PC-9 (cell line): ENCODE measurements around the gene PLA2G2C. TPM values are rescaled to one million over a fixed set of nuclear protein-coding genes. Genes with fewer than 3 reads are reported as not detected.

ENCODE experiments used
- BruUV-seq: library from RNA; stranded (reverse); fragments of 400-500 nt; replicated peaks from 2 replicates; lab custom pipeline; 2021; lab: Mats Ljungman, UMichigan
- CTCF ChIA-PET: fragments of 300-600 bp; sonication (Branson Sonifier 250); formaldehyde crosslinking; loops from one replicate; lab custom pipeline; 2022; ENCODE audit warnings: antibody characterized with exemption; lab: Charles Lee
- POLR2A ChIA-PET: fragments of 300-600 bp; sonication (Branson Sonifier 250); formaldehyde crosslinking; loops from one replicate; lab custom pipeline; 2022; ENCODE audit warnings: antibody characterized with exemption; ENCODE audit not compliant: unreplicated experiment; lab: Charles Lee
- DNase-seq, 2 experiments: peaks; one replicate each; pipeline versions ENCODE4 v3.0.0 to v3.0.0-alpha.2; 2015 to 2022; ENCODE audit warnings: mixed read lengths in 1 of 2
- H2AFZ ChIP-seq: fragments of 200-600 bp; sonication (generic); 2 replicates; pipeline ENCODE4 v1.8.1; 2017; ENCODE audit warnings: antibody characterized with exemption
- H3F3A ChIP-seq: fragments of 200-600 bp; sonication (generic); 2 replicates; pipeline ENCODE4 v1.8.1; 2017; ENCODE audit warnings: antibody characterized with exemption, mild to moderate bottlenecking, low read depth; ENCODE audit not compliant: insufficient read depth
- H3K27ac ChIP-seq: fragments of 200-600 bp; sonication (generic); 2 replicates; pipeline ENCODE4 v1.6.1; 2016; ENCODE audit warnings: mixed run types
- H3K27me3 ChIP-seq: fragments of 200-600 bp; sonication (generic); 2 replicates; pipeline ENCODE4 v1.6.1; 2016; ENCODE audit warnings: low read depth, mixed run types; ENCODE audit not compliant: insufficient read depth
- H3K36me3 ChIP-seq: fragments of 200-600 bp; sonication (generic); 2 replicates; pipeline ENCODE4 v1.6.1; 2016; ENCODE audit warnings: low read depth, mixed run types
- H3K4me1 ChIP-seq: fragments of 200-600 bp; sonication (generic); replicated peaks from 2 replicates; pipeline ENCODE4 v1.6.1; 2016; ENCODE audit warnings: mixed run types; ENCODE audit not compliant: insufficient read depth
- H3K4me2 ChIP-seq: fragments of 200-600 bp; sonication (generic); 2 replicates; pipeline ENCODE4 v1.6.1; 2017; ENCODE audit warnings: mixed run types
- H3K4me3 ChIP-seq: fragments of 200-600 bp; sonication (generic); 2 replicates; pipeline ENCODE4 v1.6.1; 2016; ENCODE audit warnings: mixed run types
- H3K79me2 ChIP-seq: fragments of 200-600 bp; sonication (generic); 2 replicates; pipeline ENCODE4 v1.6.1; 2017; ENCODE audit warnings: low read depth, mixed run types
- H3K9me2 ChIP-seq: fragments of 200-600 bp; sonication (generic); 2 replicates; pipeline ENCODE4 v1.8.1; 2017; ENCODE audit warnings: mild to moderate bottlenecking; ENCODE audit not compliant: insufficient read depth
- H3K9me3 ChIP-seq: fragments of 200-600 bp; sonication (generic); 2 replicates; pipeline ENCODE4 v1.8.1; 2016; ENCODE audit warnings: low read depth; ENCODE audit not compliant: insufficient read depth
- H4K20me1 ChIP-seq: fragments of 200-600 bp; sonication (generic); 2 replicates; pipeline ENCODE4 v1.8.1; 2017; ENCODE audit not compliant: insufficient read depth
- EZH2 ChIP-seq: fragments of 200-600 bp; sonication (generic); IDR thresholded peaks from 2 replicates; pipeline ENCODE4 v1.8.0; 2017; ENCODE audit warnings: antibody characterized with exemption, low read depth
- intact Hi-C: fragments of 100-400 bp; cut with micrococcal nuclease; formaldehyde crosslinking; loops from one replicate; pipeline ENCODE4 v1.10.0; 2022; ENCODE audit not compliant: unreplicated experiment
- total RNA-seq: library from RNA; stranded (reverse); gene quantifications from 2 replicates; pipeline ENCODE4 v1.2.3, GENCODE V29; 2021
- TF ChIP-seq, protein P1 (sequence below): fragments of 200-600 bp; sonication (generic); conservative IDR thresholded peaks from 2 replicates; pipeline ENCODE4 v1.6.1; 2017; ENCODE audit warnings: mixed run types, antibody characterized with exemption, mild to moderate bottlenecking, moderate library complexity

PLA2G2C gene
- total RNA-seq, 1 experiment from 2014 or later: 0.55 TPM

DNA sequence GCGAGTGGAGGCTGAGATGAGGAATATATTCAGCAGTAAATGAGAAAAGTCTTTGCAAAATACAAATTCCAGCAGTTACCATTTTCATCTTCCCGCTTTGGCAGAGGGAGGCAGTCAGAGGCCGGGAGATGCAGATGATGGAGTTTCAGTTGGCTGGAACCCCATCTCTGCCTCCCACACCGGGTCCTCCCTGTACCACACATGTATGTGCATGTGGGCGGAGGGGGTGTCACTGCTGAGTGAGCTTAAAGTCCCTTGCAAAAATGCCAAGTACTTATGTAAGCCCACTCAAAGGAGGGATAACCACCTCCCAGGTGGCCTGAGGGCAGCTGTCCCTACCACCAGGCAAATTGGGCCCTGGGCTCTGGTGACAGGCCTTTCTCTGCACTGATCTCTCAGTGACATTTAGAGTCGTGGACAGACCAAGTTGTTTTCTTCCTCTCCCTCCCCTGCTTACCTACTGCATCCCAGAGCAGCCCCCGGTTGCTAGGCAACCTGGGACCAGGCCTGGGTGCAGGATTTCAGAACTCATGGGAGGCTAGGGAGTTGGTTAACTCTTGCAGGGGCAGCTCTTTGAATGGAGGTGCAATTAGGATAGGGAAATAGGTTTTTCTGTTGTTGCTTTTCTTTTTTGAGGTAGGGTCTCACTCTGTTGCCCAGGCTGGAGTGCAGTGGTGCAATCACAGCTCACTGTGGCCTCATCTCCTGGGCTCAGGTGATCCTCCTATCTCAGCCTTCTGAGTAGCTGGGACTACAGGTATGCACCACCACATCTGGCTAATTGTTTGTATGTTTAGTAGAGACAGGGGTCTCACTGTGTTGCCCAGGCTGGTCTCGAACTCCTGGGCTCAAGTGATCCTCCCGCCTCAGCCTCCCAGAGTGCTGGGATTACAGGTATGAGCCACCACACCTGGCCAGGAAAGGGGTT lies 17.5 kb downstream of the PLA2G2C start:
- no peaks in the 10 kb centered on the region for H3K9me2 ChIP-seq
- POLR2A ChIA-PET: no interaction called here
- H3K27me3 ChIP-seq: no peaks in the 10 kb centered on the region
- CTCF ChIA-PET: no interaction called here
- no peaks in the 10 kb centered on the region for H4K20me1 ChIP-seq
- no peak for DNase-seq
- no peak overlapping the region for H3K4me2 ChIP-seq
- no peak overlapping the region for H2AFZ ChIP-seq
- H3F3A ChIP-seq: peaks cover 8% of the 10 kb centered on the region; the same call in 1 of the 2 replicates
- no TSS peak for BruUV-seq
- H3K27ac ChIP-seq: no peak overlapping the region
- H3K36me3 ChIP-seq: no peaks in the 10 kb centered on the region
- intact Hi-C loops: no loop called here
- TF ChIP-seq, protein P1, sequence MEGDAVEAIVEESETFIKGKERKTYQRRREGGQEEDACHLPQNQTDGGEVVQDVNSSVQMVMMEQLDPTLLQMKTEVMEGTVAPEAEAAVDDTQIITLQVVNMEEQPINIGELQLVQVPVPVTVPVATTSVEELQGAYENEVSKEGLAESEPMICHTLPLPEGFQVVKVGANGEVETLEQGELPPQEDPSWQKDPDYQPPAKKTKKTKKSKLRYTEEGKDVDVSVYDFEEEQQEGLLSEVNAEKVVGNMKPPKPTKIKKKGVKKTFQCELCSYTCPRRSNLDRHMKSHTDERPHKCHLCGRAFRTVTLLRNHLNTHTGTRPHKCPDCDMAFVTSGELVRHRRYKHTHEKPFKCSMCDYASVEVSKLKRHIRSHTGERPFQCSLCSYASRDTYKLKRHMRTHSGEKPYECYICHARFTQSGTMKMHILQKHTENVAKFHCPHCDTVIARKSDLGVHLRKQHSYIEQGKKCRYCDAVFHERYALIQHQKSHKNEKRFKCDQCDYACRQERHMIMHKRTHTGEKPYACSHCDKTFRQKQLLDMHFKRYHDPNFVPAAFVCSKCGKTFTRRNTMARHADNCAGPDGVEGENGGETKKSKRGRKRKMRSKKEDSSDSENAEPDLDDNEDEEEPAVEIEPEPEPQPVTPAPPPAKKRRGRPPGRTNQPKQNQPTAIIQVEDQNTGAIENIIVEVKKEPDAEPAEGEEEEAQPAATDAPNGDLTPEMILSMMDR: no peak
- no peak for TF ChIP-seq EZH2
- H3K9me3 ChIP-seq: no peaks in the 10 kb centered on the region
- H3K4me3 ChIP-seq: no peak overlapping the region
- H3K4me1 ChIP-seq: peaks cover 10% of the 10 kb centered on the region
- H3K79me2 ChIP-seq: 0 out of 2 replicates have a peak, but pooled peaks cover 2% of the 10 kb centered on the region

DNA sequence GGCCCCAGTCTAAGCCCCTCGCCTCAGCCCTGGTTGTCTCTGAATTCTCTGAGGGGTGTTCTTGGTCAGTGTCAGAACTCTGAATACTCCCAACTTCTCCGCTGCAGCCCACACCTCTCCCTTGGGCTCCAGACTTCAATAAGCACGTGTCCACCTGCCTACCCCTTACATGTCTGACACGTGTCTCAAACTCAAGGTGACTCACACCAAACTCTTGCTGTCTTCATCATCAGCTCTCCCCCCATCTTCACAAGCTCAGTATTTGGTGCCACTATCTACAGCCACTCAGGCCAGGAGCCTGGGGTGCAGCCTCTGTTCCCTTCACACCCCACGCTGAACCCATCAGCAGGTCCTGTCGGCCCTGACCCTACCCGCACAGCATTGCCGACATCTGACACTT lies 19.2 kb downstream of the PLA2G2C start:
- DNase-seq: no peak
- TF ChIP-seq, protein P1: no peak
- TF ChIP-seq EZH2: no peak
- ChIA-PET CTCF (interaction anchor here (0.7 kb wide), 1 partner anchor 20 kb away, joined by 3 read pairs; no protein-coding TSS in a partner anchor), POLR2A (no interaction called here)
- H3K9me3 ChIP-seq: no peaks in the 10 kb centered on the region
- no peak overlapping the region for H3K4me2 ChIP-seq
- peaks cover 10% of the 10 kb centered on the region for H3K4me1 ChIP-seq
- no peaks in the 10 kb centered on the region for H3K27me3 ChIP-seq
- no peaks in the 10 kb centered on the region for H3K9me2 ChIP-seq
- no peaks in the 10 kb centered on the region for H3K36me3 ChIP-seq
- H3F3A ChIP-seq: peaks cover 13% of the 10 kb centered on the region; the same call in 1 of the 2 replicates
- intact Hi-C loops: no loop called here
- H3K79me2 ChIP-seq: 0 out of 2 replicates have a peak, but pooled peaks cover 2% of the 10 kb centered on the region
- no peak overlapping the region for H3K27ac ChIP-seq
- no peak overlapping the region for H3K4me3 ChIP-seq
- BruUV-seq: no TSS peak
- H4K20me1 ChIP-seq: no peaks in the 10 kb centered on the region
- no peak overlapping the region for H2AFZ ChIP-seq

DNA sequence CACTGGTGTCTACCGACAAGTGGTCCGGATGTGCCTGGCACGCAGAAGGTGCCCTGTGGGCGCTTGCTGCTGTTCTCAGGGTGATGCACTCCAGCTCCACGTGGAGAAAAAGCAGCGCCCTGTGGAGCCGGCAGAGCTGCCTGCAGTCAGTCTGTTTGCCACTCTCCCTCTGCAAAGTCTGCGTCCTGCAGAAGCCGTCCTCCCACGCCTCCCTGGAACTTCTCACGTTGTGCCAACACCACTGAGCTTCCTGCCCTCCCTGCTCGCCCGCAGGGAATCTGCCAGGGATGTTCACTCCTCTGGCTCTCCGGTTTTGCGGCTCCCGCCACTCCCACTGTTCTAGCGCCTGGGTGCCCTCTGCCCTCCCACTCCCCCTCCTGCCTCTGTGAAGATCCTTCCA lies 20.3 kb downstream of the PLA2G2C start:
- Histone ChIP-seq H3K36me3 (no peaks in the 10 kb centered on the region), H3K4me1 (peaks cover 6% of the 10 kb centered on the region), H3K9me2 (no peaks in the 10 kb centered on the region), H4K20me1 (no peaks in the 10 kb centered on the region), H3K27ac (no peak overlapping the region), H3K9me3 (no peaks in the 10 kb centered on the region), H3K27me3 (no peaks in the 10 kb centered on the region), H3K4me2 (no peak overlapping the region), H3K79me2 (0 out of 2 replicates have a peak, but pooled peaks cover 2% of the 10 kb centered on the region), H2AFZ (no peak overlapping the region), H3K4me3 (no peak overlapping the region), H3F3A (peaks cover 13% of the 10 kb centered on the region; the same call in 1 of the 2 replicates)
- ChIA-PET CTCF (interaction anchor here (0.9 to 1.0 kb wide), 2 partner anchors 21 to 29 kb away, joined by 3 to 5 read pairs; no protein-coding TSS in a partner anchor), POLR2A (no interaction called here)
- no peak for TF ChIP-seq EZH2
- TF ChIP-seq, protein P1: no peak
- intact Hi-C loops: no loop called here
- no peak for DNase-seq
- BruUV-seq: no TSS peak
